Measurements from ENCODE around the gene FPGS. TPM values are rescaled to one million over a fixed set of nuclear protein-coding genes. Genes with fewer than 3 reads are reported as not detected.

The FPGS gene
- total RNA-seq, 1 experiment from 2014 or later = 81.7 TPM

DNA sequence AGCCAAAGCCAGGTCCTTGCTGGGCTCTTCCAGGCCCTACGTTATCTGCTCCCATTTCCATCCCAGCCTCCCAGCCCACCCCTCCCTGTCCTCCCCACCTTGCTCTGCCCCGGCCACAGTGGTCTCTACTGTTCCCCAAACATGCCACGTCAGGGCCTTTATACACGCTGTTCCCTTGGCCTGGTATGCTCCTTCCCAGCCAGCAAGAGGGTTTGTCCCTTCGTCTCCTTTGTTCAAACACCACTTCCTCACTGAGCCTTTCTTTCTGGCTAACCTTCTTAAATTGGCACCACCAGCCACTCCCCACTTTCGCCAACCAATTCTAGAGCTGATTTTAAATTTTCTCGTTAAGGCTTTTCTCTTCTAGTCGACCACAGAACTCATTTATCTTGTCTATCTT lies 34.0 kb upstream of the FPGS start (continued):
- TF ChIP-seq, protein P1, sequence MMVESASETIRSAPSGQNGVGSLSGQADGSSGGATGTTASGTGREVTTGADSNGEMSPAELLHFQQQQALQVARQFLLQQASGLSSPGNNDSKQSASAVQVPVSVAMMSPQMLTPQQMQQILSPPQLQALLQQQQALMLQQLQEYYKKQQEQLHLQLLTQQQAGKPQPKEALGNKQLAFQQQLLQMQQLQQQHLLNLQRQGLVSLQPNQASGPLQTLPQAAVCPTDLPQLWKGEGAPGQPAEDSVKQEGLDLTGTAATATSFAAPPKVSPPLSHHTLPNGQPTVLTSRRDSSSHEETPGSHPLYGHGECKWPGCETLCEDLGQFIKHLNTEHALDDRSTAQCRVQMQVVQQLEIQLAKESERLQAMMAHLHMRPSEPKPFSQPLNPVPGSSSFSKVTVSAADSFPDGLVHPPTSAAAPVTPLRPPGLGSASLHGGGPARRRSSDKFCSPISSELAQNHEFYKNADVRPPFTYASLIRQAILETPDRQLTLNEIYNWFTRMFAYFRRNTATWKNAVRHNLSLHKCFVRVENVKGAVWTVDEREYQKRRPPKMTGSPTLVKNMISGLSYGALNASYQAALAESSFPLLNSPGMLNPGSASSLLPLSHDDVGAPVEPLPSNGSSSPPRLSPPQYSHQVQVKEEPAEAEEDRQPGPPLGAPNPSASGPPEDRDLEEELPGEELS (CRISPR knock-in tag; IDR thresholded peaks at IDR 0.05) = no peak
- TF ChIP-seq CDX4 (CRISPR knock-in tag; IDR thresholded peaks at IDR 0.05; ENCODE audit: borderline replicate concordance) = no peak
- no peak for TF ChIP-seq PRRX2 (CRISPR knock-in tag; IDR thresholded peaks at IDR 0.05)
- no peak for TF ChIP-seq CREM (CRISPR knock-in tag; IDR thresholded peaks at IDR 0.05)
- TF ChIP-seq, protein P2, sequence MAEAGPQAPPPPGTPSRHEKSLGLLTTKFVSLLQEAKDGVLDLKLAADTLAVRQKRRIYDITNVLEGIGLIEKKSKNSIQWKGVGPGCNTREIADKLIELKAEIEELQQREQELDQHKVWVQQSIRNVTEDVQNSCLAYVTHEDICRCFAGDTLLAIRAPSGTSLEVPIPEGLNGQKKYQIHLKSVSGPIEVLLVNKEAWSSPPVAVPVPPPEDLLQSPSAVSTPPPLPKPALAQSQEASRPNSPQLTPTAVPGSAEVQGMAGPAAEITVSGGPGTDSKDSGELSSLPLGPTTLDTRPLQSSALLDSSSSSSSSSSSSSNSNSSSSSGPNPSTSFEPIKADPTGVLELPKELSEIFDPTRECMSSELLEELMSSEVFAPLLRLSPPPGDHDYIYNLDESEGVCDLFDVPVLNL (CRISPR knock-in tag; IDR thresholded peaks at IDR 0.05; ENCODE audit: borderline replicate concordance, low read depth) = no peak
- TF ChIP-seq FOXP1 (CRISPR knock-in tag; IDR thresholded peaks at IDR 0.05; ENCODE audit: borderline replicate concordance) = no peak
- no peak for TF ChIP-seq ZNF532 (CRISPR knock-in tag; IDR thresholded peaks at IDR 0.05; ENCODE audit: borderline replicate concordance)
- TF ChIP-seq NFE2L1 (CRISPR knock-in tag; IDR thresholded peaks at IDR 0.05) = no peak

DNA sequence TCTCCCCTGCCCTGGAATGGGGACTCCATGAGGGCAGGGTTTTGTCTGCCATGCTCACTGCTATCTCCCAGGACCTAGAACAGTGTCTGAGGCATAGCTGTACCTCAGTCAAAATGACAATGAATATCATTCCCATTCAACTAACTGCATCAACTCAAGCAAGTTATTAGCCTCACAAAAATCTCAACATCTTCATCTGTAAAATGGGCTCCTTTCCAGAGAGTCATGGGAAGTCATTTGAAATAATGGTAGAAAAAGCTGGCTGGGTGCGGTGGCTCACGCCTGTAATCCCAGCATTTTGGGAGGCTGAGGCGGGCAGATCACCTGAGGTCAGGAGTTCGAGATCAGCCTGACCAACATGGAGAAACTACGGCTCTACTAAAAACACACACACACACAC lies 33.6 kb upstream of the FPGS start:
- TF ChIP-seq ZNF416 (CRISPR knock-in tag; IDR thresholded peaks at IDR 0.05) = no peak
- TF ChIP-seq, protein P3, sequence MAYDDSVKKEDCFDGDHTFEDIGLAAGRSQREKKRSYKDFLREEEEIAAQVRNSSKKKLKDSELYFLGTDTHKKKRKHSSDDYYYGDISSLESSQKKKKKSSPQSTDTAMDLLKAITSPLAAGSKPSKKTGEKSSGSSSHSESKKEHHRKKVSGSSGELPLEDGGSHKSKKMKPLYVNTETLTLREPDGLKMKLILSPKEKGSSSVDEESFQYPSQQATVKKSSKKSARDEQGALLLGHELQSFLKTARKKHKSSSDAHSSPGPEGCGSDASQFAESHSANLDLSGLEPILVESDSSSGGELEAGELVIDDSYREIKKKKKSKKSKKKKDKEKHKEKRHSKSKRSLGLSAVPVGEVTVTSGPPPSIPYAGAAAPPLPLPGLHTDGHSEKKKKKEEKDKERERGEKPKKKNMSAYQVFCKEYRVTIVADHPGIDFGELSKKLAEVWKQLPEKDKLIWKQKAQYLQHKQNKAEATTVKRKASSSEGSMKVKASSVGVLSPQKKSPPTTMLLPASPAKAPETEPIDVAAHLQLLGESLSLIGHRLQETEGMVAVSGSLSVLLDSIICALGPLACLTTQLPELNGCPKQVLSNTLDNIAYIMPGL (CRISPR knock-in tag; IDR thresholded peaks at IDR 0.05) = no peak
- TF ChIP-seq, protein P4, sequence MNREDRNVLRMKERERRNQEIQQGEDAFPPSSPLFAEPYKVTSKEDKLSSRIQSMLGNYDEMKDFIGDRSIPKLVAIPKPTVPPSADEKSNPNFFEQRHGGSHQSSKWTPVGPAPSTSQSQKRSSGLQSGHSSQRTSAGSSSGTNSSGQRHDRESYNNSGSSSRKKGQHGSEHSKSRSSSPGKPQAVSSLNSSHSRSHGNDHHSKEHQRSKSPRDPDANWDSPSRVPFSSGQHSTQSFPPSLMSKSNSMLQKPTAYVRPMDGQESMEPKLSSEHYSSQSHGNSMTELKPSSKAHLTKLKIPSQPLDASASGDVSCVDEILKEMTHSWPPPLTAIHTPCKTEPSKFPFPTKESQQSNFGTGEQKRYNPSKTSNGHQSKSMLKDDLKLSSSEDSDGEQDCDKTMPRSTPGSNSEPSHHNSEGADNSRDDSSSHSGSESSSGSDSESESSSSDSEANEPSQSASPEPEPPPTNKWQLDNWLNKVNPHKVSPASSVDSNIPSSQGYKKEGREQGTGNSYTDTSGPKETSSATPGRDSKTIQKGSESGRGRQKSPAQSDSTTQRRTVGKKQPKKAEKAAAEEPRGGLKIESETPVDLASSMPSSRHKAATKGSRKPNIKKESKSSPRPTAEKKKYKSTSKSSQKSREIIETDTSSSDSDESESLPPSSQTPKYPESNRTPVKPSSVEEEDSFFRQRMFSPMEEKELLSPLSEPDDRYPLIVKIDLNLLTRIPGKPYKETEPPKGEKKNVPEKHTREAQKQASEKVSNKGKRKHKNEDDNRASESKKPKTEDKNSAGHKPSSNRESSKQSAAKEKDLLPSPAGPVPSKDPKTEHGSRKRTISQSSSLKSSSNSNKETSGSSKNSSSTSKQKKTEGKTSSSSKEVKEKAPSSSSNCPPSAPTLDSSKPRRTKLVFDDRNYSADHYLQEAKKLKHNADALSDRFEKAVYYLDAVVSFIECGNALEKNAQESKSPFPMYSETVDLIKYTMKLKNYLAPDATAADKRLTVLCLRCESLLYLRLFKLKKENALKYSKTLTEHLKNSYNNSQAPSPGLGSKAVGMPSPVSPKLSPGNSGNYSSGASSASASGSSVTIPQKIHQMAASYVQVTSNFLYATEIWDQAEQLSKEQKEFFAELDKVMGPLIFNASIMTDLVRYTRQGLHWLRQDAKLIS (CRISPR knock-in tag; IDR thresholded peaks at IDR 0.05; ENCODE audit: borderline replicate concordance) = no peak
- TF ChIP-seq SP1 (CRISPR knock-in tag; conservative IDR thresholded peaks at IDR 0.05) = no peak
- TF ChIP-seq PREB (CRISPR knock-in tag; IDR thresholded peaks at IDR 0.05; ENCODE audit: borderline replicate concordance) = no peak
- no peak for TF ChIP-seq ETV6 (CRISPR knock-in tag; IDR thresholded peaks at IDR 0.05)
- TF ChIP-seq, protein P5, sequence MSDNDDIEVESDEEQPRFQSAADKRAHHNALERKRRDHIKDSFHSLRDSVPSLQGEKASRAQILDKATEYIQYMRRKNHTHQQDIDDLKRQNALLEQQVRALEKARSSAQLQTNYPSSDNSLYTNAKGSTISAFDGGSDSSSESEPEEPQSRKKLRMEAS (CRISPR knock-in tag; IDR thresholded peaks at IDR 0.05) = no peak
- TF ChIP-seq ZNF138 (CRISPR knock-in tag; conservative IDR thresholded peaks at IDR 0.05) = no peak
- TF ChIP-seq SMAD3 (CRISPR knock-in tag; IDR thresholded peaks at IDR 0.05; ENCODE audit: borderline replicate concordance) = no peak
- no peak for TF ChIP-seq ZNF396 (CRISPR knock-in tag; IDR thresholded peaks at IDR 0.05; ENCODE audit: borderline replicate concordance)
- no peak for TF ChIP-seq NFE2L1 (CRISPR knock-in tag; IDR thresholded peaks at IDR 0.05)
- Mint-ChIP-seq H3K27me3 (ENCODE audit: low read depth) (peaks cover 11% of the 10 kb centered on the region), H3K4me1 (peaks cover 35% of the 10 kb centered on the region), H3K27ac (no peak overlapping the region), H3K9me3 (no peaks in the 10 kb centered on the region), H3K36me3 (no peaks in the 10 kb centered on the region), H3K4me3 (no peak overlapping the region)
- no peak for ATAC-seq
- POLR2A ChIA-PET = no interaction called here
- DNase-seq (ENCODE audit: low spot score) = no peak
- CTCF ChIA-PET = interaction anchor here (1.2 to 3.3 kb wide), 5 partner anchors 14 to 101 kb away, joined by 3 to 54 read pairs (median 30); partner anchors contain the start of genes CDK9 and TOR2A

Data from WTC11 (cell line).